ENCODE data around the gene SLC37A2. TPM values are rescaled to one million over a fixed set of nuclear protein-coding genes. Genes with fewer than 3 reads are reported as not detected.

Gene SLC37A2
- total RNA-seq, 1 experiment from 2014 or later: 5.2 TPM

GRCh38 chr11:125071435-125071834 lies 8.3 kb downstream of the SLC37A2 start:
- CTCF ChIA-PET: interaction anchor here (0.6 to 2.9 kb wide), 6 partner anchors 11 to 110 kb away, joined by 3 to 13 read pairs (median 7); no protein-coding TSS in a partner anchor
- H3K9me3 Mint-ChIP-seq (ENCODE audit: unreplicated experiment): no peaks in the 10 kb centered on the region
- no peak overlapping the region for H3K4me3 Mint-ChIP-seq (ENCODE audit: unreplicated experiment)
- intact Hi-C loops (cut with micrococcal nuclease): no loop called here
- peak; percentile 43 for DNase-seq (ENCODE audit: unreplicated experiment)
- POLR2A ChIA-PET: interaction anchor here (1.4 to 2.9 kb wide), 6 partner anchors 8 to 274 kb away, joined by 3 to 29 read pairs (median 5); no protein-coding TSS in a partner anchor
- TF ChIP-seq, protein P1, sequence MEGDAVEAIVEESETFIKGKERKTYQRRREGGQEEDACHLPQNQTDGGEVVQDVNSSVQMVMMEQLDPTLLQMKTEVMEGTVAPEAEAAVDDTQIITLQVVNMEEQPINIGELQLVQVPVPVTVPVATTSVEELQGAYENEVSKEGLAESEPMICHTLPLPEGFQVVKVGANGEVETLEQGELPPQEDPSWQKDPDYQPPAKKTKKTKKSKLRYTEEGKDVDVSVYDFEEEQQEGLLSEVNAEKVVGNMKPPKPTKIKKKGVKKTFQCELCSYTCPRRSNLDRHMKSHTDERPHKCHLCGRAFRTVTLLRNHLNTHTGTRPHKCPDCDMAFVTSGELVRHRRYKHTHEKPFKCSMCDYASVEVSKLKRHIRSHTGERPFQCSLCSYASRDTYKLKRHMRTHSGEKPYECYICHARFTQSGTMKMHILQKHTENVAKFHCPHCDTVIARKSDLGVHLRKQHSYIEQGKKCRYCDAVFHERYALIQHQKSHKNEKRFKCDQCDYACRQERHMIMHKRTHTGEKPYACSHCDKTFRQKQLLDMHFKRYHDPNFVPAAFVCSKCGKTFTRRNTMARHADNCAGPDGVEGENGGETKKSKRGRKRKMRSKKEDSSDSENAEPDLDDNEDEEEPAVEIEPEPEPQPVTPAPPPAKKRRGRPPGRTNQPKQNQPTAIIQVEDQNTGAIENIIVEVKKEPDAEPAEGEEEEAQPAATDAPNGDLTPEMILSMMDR (IDR thresholded peaks at IDR 0.05; ENCODE audit: unreplicated experiment): no peak
- H3K27ac Mint-ChIP-seq (ENCODE audit: low read depth, unreplicated experiment): peak overlapping the region; percentile 88
- peaks cover 39% of the 10 kb centered on the region for H3K4me1 Mint-ChIP-seq (ENCODE audit: insufficient read depth, unreplicated experiment)
- BruUV-seq (replicated peaks): no TSS peak
- no peaks in the 10 kb centered on the region for H3K27me3 Mint-ChIP-seq (ENCODE audit: insufficient read depth, unreplicated experiment)
- H3K36me3 Mint-ChIP-seq (ENCODE audit: insufficient read depth, unreplicated experiment): no peaks in the 10 kb centered on the region

GRCh38 chr11:125071846-125072217 lies 8.7 kb downstream of the SLC37A2 start:
- TF ChIP-seq, protein P1 (IDR thresholded peaks at IDR 0.05; ENCODE audit: unreplicated experiment): no peak
- BruUV-seq (replicated peaks): no TSS peak
- CTCF ChIA-PET: interaction anchor here (1.2 to 2.9 kb wide), 5 partner anchors 11 to 101 kb away, joined by 4 to 13 read pairs (median 6); no protein-coding TSS in a partner anchor

GRCh38 chr11:125072218-125072960 lies 9.3 kb downstream of the SLC37A2 start:
- CTCF ChIA-PET: interaction anchor here (1.2 to 2.9 kb wide), 4 partner anchors 10 to 101 kb away, joined by 5 to 13 read pairs (median 6); no protein-coding TSS in a partner anchor
- BruUV-seq (replicated peaks): no TSS peak
- Mint-ChIP-seq H3K27ac (ENCODE audit: low read depth, unreplicated experiment) (no peak overlapping the region), H3K27me3 (ENCODE audit: insufficient read depth, unreplicated experiment) (no peaks in the 10 kb centered on the region), H3K9me3 (ENCODE audit: unreplicated experiment) (no peaks in the 10 kb centered on the region), H3K4me1 (ENCODE audit: insufficient read depth, unreplicated experiment) (peaks cover 40% of the 10 kb centered on the region), H3K36me3 (ENCODE audit: insufficient read depth, unreplicated experiment) (no peaks in the 10 kb centered on the region), H3K4me3 (ENCODE audit: unreplicated experiment) (no peak overlapping the region)
- POLR2A ChIA-PET: interaction anchor here (0.6 to 1.7 kb wide), 3 partner anchors 10 to 26 kb away, joined by 3 to 8 read pairs (median 3); no protein-coding TSS in a partner anchor
- TF ChIP-seq, protein P1 (IDR thresholded peaks at IDR 0.05; ENCODE audit: unreplicated experiment): no peak
- intact Hi-C loops (cut with micrococcal nuclease): no loop called here
- no peak for DNase-seq (ENCODE audit: unreplicated experiment)

More at GRCh38 chr11:125071846-125072217, 8.7 kb downstream of the SLC37A2 start:
- Mint-ChIP-seq H3K36me3 (ENCODE audit: insufficient read depth, unreplicated experiment) (no peaks in the 10 kb centered on the region), H3K4me1 (ENCODE audit: insufficient read depth, unreplicated experiment) (peaks cover 40% of the 10 kb centered on the region), H3K27me3 (ENCODE audit: insufficient read depth, unreplicated experiment) (no peaks in the 10 kb centered on the region), H3K9me3 (ENCODE audit: unreplicated experiment) (no peaks in the 10 kb centered on the region), H3K4me3 (ENCODE audit: unreplicated experiment) (no peak overlapping the region), H3K27ac (ENCODE audit: low read depth, unreplicated experiment) (peak overlapping the region; percentile 88)
- intact Hi-C loops (cut with micrococcal nuclease): no loop called here
- POLR2A ChIA-PET: interaction anchor here (0.6 to 2.9 kb wide), 6 partner anchors 10 to 274 kb away, joined by 3 to 29 read pairs (median 4); no protein-coding TSS in a partner anchor
- no peak for DNase-seq (ENCODE audit: unreplicated experiment)

DNA sequence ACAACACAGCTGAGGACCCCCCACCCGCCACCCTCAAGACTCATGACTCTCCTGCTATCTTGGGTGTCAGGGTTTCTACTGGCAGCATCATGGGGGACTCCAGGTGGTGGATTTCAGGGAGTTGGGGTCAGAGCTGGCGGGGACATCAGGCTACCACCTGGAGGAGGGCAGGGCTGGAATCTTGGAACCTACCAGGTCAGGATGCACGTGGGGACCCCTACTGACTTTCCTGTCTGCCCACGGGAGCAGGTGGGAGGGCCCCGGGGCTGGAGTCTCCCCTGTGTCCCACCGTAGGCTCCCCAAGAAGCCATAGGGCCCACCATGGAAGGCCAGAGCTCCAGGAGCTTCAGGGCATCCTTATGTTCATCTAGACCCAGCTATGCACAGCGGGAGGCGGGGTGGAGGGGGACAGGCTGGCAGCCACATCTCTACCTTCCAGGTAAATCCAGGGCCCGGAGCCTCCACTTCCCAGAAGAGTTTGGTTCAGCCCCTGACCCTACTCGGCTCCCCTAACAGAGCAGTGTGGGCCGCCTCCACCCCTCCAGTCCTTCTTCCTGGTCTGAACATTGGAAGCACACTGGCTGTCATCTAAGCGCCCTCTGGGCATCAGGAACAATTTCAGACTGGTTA lies 10.0 kb downstream of the SLC37A2 start:
- Mint-ChIP-seq H3K9me3 (ENCODE audit: unreplicated experiment) (no peaks in the 10 kb centered on the region), H3K4me3 (ENCODE audit: unreplicated experiment) (no peak overlapping the region), H3K27me3 (ENCODE audit: insufficient read depth, unreplicated experiment) (no peaks in the 10 kb centered on the region), H3K27ac (ENCODE audit: low read depth, unreplicated experiment) (no peak overlapping the region), H3K4me1 (ENCODE audit: insufficient read depth, unreplicated experiment) (peaks cover 43% of the 10 kb centered on the region), H3K36me3 (ENCODE audit: insufficient read depth, unreplicated experiment) (no peaks in the 10 kb centered on the region)
- BruUV-seq (replicated peaks): no TSS peak
- CTCF ChIA-PET: interaction anchor here (0.6 to 2.9 kb wide), 7 partner anchors 9 to 273 kb away, joined by 3 to 13 read pairs (median 5); no protein-coding TSS in a partner anchor
- no peak for DNase-seq (ENCODE audit: unreplicated experiment)
- POLR2A ChIA-PET: interaction anchor here (1.4 to 1.7 kb wide), 2 partner anchors 9 to 11 kb away, joined by 3 to 8 read pairs; no protein-coding TSS in a partner anchor
- TF ChIP-seq, protein P1 (IDR thresholded peaks at IDR 0.05; ENCODE audit: unreplicated experiment): no peak
- intact Hi-C loops (cut with micrococcal nuclease): no loop called here

Data from MCF 10A (cell line).